DND-41 (cell line): Measurements from ENCODE around the gene RRP9.

ENCODE experiments used
- ATAC-seq: fragments of 200-7000 bp; cut with Tn5 transposase; 3 replicates; pipeline ENCODE4 v1.9.1; 2021; ENCODE audit warnings: low read depth; ENCODE audit not compliant: insufficient read depth
- DNase-seq: peaks from one replicate; pipeline ENCODE4 v3.0.0-alpha.2; 2020
- H2AFZ ChIP-seq: 2 replicates; pipeline ENCODE4 v1.6.0; 2012; ENCODE audit warnings: low read depth, low read length
- H3K27ac ChIP-seq: 2 replicates; pipeline ENCODE4 v1.5.1; 2012; ENCODE audit warnings: low read length, inconsistent platforms
- H3K27me3 ChIP-seq: fragments of 200-600 bp; sonication (generic); 2 replicates; pipeline ENCODE4 v1.6.0; 2012; ENCODE audit warnings: low read length, mild to moderate bottlenecking, inconsistent platforms; ENCODE audit not compliant: insufficient read depth, poor library complexity
- H3K36me3 ChIP-seq: 2 replicates; pipeline ENCODE4 v1.5.1; 2012; ENCODE audit warnings: low read length, inconsistent platforms; ENCODE audit not compliant: insufficient read depth
- H3K4me1 ChIP-seq: 2 replicates; pipeline ENCODE4 v1.5.1; 2012; ENCODE audit warnings: mild to moderate bottlenecking, low read length; ENCODE audit not compliant: insufficient read depth
- H3K4me2 ChIP-seq: 2 replicates; pipeline ENCODE4 v1.6.0; 2012; ENCODE audit warnings: mild to moderate bottlenecking, moderate library complexity, low read length, inconsistent platforms; ENCODE audit not compliant: insufficient read depth
- H3K4me3 ChIP-seq, 2 experiments: fragments of 200-600 bp in 1 of 2; shearing (Covaris generic) in 1 of 2; 2 replicates each; pipeline ENCODE4 v1.5.1; 2012 to 2016; ENCODE audit warnings: inconsistent platforms in 2 of 2, low read length in 2 of 2, mild to moderate bottlenecking in 2 of 2, low read depth in 1 of 2, moderate library complexity in 1 of 2
- H3K79me2 ChIP-seq: 2 replicates; pipeline ENCODE4 v1.6.0; 2012; ENCODE audit warnings: low read length, inconsistent platforms; ENCODE audit not compliant: insufficient read depth
- H3K9ac ChIP-seq: 2 replicates; pipeline ENCODE4 v1.6.0; 2012; ENCODE audit warnings: low read depth, mild to moderate bottlenecking, inconsistent platforms, low read length, moderate library complexity
- H3K9me3 ChIP-seq: 2 replicates; pipeline ENCODE4 v1.5.1; 2012; ENCODE audit warnings: low read length, moderate library complexity, mild to moderate bottlenecking, inconsistent platforms; ENCODE audit not compliant: insufficient read depth, severe bottlenecking
- H4K20me1 ChIP-seq: 2 replicates; pipeline ENCODE4 v1.6.0; 2012; ENCODE audit warnings: low read length; ENCODE audit not compliant: insufficient read depth
- EZH2 ChIP-seq: IDR thresholded peaks from 3 replicates; pipeline ENCODE4 v1.6.1; 2012; ENCODE audit warnings: borderline replicate concordance, low read depth, mild to moderate bottlenecking, moderate library complexity, low read length, inconsistent platforms; ENCODE audit not compliant: severe bottlenecking
- TF ChIP-seq, protein P1 (sequence below): IDR thresholded peaks from 2 replicates; pipeline ENCODE4 v1.5.1; 2012; ENCODE audit warnings: borderline replicate concordance, low read length, moderate library complexity, mild to moderate bottlenecking; ENCODE audit not compliant: poor library complexity, severe bottlenecking; ENCODE audit errors: extremely low read depth

Gene RRP9

DNA sequence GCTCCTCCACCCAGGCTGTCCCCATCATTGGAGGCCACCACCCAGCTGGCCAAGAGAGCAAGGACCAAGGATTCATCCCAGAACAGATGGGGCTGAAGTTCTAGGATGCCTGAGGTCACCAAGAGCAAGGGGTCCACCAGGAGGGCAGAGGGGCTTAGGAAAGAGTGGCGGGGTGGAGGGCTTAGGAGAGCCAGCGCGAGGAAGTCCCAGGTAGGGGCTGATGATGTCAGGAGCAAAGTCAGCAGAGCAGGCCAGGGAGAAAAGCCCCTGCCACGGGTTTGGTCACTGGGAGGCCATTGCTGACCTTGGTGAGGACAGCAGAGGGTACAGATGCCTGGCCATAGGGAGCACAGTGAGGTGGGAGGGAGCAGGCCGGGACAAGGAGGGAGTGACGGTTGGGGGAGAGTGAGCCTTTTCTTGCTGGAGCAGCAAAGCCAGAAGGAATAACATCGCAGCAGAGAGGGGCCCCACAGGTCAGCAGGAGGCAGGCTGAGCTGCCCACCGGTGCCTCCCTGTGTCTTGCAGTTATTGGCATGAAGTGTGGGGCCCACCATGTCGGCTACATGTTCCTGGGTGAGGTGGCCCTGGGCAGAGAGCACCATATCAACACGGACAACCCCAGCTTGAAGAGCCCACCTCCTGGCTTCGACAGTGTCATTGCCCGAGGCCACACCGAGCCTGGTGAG is 5.7 kb upstream of the RRP9 start:
- no peak for DNase-seq
- H3K9me3 ChIP-seq: no peaks in the 10 kb centered on the region

GRCh38 chr3:51946796-51947195 is 5.1 kb upstream of the RRP9 start:
- Histone ChIP-seq H3K36me3 (no peaks in the 10 kb centered on the region; the same call in 1 of the 2 replicates), H3K9me3 (no peaks in the 10 kb centered on the region), H3K4me3 (no peak overlapping the region), H2AFZ (no peak overlapping the region), H3K9ac (no peak overlapping the region), H4K20me1 (no peaks in the 10 kb centered on the region; the same call in 1 of the 2 replicates), H3K27me3 (no peaks in the 10 kb centered on the region), H3K4me2 (no peak overlapping the region), H3K79me2 (peaks cover 4% of the 10 kb centered on the region), H3K27ac (no peak overlapping the region), H3K4me1 (peaks cover 15% of the 10 kb centered on the region)
- ATAC-seq (no peak), DNase-seq (no peak)
- TF ChIP-seq, protein P1, sequence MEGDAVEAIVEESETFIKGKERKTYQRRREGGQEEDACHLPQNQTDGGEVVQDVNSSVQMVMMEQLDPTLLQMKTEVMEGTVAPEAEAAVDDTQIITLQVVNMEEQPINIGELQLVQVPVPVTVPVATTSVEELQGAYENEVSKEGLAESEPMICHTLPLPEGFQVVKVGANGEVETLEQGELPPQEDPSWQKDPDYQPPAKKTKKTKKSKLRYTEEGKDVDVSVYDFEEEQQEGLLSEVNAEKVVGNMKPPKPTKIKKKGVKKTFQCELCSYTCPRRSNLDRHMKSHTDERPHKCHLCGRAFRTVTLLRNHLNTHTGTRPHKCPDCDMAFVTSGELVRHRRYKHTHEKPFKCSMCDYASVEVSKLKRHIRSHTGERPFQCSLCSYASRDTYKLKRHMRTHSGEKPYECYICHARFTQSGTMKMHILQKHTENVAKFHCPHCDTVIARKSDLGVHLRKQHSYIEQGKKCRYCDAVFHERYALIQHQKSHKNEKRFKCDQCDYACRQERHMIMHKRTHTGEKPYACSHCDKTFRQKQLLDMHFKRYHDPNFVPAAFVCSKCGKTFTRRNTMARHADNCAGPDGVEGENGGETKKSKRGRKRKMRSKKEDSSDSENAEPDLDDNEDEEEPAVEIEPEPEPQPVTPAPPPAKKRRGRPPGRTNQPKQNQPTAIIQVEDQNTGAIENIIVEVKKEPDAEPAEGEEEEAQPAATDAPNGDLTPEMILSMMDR: no peak
- TF ChIP-seq EZH2: no peak

More for the DNA sequence above, 5.7 kb upstream of the RRP9 start:
- H3K4me3 ChIP-seq: no peak overlapping the region
- H2AFZ ChIP-seq: no peak overlapping the region
- no peak overlapping the region for H3K4me2 ChIP-seq
- peaks cover 13% of the 10 kb centered on the region for H3K4me1 ChIP-seq
- no peak overlapping the region for H3K27ac ChIP-seq
- TF ChIP-seq, protein P1: no peak
- TF ChIP-seq EZH2: no peak
- no peaks in the 10 kb centered on the region; the same call in 1 of the 2 replicates for H4K20me1 ChIP-seq
- no peak overlapping the region for H3K9ac ChIP-seq
- H3K36me3 ChIP-seq: no peaks in the 10 kb centered on the region; the same call in 1 of the 2 replicates
- no peak for ATAC-seq
- peaks cover 3% of the 10 kb centered on the region for H3K79me2 ChIP-seq
- no peaks in the 10 kb centered on the region for H3K27me3 ChIP-seq

DNA sequence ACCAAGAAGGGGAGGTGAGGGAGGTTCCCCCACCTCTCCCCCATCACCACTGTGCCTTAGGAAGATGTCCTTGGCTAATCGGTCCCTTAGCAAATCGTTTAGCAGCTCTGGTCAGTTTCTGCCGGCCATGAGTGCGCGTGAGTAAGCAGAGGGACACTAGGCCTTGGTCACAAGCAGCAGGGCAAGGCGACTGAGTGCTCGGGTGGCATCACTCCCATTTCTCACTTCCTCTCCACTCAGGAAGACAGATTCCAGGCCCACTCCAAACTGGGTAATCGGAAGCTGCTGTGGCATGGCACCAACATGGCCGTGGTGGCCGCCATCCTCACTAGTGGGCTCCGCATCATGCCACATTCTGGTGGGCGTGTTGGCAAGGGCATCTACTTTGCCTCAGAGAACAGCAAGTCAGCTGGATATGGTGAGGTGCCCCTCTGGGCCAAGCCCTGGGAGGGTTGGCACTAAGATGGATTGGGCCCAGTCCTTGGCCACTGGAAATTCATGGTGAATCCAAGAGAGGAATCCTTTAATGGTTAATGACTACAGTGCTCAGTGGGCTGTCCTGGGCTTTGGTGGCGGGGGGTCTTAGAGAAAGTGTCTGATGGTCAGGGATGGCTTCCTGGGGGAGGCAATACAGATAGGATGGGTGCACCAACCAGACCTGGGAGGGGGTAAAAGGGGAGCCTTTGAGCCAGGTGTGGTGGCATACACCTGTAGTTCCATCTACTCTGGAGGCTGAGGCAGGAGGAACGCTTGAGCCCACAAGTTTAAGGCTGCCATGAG is 4.4 kb upstream of the RRP9 start:
- Histone ChIP-seq H3K27me3 (no peaks in the 10 kb centered on the region), H2AFZ (no peak overlapping the region), H3K79me2 (peaks cover 9% of the 10 kb centered on the region), H3K4me1 (peaks cover 17% of the 10 kb centered on the region), H3K9me3 (no peaks in the 10 kb centered on the region), H3K36me3 (no peaks in the 10 kb centered on the region; the same call in 1 of the 2 replicates), H4K20me1 (no peaks in the 10 kb centered on the region; the same call in 1 of the 2 replicates), H3K4me3 (no peak overlapping the region), H3K4me2 (no peak overlapping the region), H3K9ac (no peak overlapping the region), H3K27ac (no peak overlapping the region)
- DNase-seq (no peak), ATAC-seq (no peak)
- TF ChIP-seq EZH2: no peak
- TF ChIP-seq, protein P1: no peak
